SK-N-MC (cell line): Measurements from ENCODE around the gene NR1H2.

Experiments
- EZH2 ChIP-seq: fragments of 200-600 bp; sonication (generic); IDR thresholded peaks from one replicate; pipeline ENCODE4 v1.6.1; 2017; ENCODE audit warnings: antibody characterized with exemption
- FOXP2 ChIP-seq: optimal IDR thresholded peaks from 2 replicates; pipeline ENCODE3; 2011; ENCODE audit warnings: mild to moderate bottlenecking, moderate library complexity; ENCODE audit not compliant: insufficient read depth; ENCODE audit errors: extremely low read length, control extremely low read depth
- POLR2AphosphoS5 ChIP-seq: IDR thresholded peaks from 2 replicates; pipeline ENCODE4 v1.6.1; 2012; ENCODE audit warnings: mild to moderate bottlenecking, low read depth, low read length, borderline replicate concordance

GRCh38 chr19:50341091-50341564 is 35.1 kb upstream of the NR1H2 start:
- TF ChIP-seq FOXP2 (no peak), POLR2AphosphoS5 (no peak), EZH2 (no peak)
